HG02884 (cell line): ENCODE data around the gene GALNT9.
"Not testable (repeated sequence)": the region's sequence is repeated elsewhere in the genome, so short reads cannot be mapped to it uniquely, and the experiment has no call there.

Source experiments
- ATAC-seq: cut with Tn5 transposase; IDR thresholded peaks from one replicate; pipeline ENCODE4 v1.9.1; 2021; ENCODE audit warnings: mild to moderate bottlenecking, moderate library complexity; ENCODE audit not compliant: unreplicated experiment

The GALNT9 gene

GRCh38 chr12:132314516-132315233, 14.7 kb downstream of the GALNT9 start:
- no peak for ATAC-seq

DNA sequence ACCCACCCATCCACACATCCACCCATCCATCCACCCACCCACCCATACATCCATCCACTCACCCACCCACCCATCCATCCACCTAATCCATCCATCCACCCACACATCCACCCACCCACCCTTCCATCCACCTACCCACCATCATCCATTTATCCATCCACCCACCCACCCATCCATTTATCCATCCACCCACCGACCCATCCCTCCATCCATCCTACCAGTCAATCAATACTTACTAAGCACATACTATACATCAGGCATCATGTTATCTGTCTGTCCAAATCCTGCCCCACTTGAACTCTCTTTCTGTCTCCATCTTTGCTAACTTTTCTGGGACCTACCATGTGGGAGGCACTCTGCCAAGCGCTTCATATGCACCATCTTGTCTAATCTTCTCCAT, 15.4 kb downstream of the GALNT9 start:
- ATAC-seq: no peak

DNA sequence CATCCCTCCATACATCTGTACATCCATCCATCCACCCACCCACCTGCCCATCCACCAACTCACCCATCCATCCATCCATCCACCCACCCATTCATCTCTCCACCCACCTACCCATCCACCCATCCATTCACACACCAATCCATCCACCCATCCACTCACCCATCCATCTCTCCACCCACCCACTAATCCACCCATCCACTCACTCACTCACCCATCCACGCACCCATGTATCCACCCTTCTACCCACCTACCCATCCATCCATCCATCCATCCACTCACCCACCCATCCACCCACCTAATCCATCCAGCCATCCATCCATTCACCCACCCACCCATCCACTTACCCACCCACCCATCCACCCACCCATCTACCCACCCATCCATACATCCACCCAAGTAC, 16.2 kb downstream of the GALNT9 start:
- ATAC-seq: no peak

GRCh38 chr12:132312516-132312915, 16.9 kb downstream of the GALNT9 start:
- ATAC-seq: no peak

GRCh38 chr12:132311201-132311915, 18.0 kb downstream of the GALNT9 start:
- ATAC-seq: no peak

DNA sequence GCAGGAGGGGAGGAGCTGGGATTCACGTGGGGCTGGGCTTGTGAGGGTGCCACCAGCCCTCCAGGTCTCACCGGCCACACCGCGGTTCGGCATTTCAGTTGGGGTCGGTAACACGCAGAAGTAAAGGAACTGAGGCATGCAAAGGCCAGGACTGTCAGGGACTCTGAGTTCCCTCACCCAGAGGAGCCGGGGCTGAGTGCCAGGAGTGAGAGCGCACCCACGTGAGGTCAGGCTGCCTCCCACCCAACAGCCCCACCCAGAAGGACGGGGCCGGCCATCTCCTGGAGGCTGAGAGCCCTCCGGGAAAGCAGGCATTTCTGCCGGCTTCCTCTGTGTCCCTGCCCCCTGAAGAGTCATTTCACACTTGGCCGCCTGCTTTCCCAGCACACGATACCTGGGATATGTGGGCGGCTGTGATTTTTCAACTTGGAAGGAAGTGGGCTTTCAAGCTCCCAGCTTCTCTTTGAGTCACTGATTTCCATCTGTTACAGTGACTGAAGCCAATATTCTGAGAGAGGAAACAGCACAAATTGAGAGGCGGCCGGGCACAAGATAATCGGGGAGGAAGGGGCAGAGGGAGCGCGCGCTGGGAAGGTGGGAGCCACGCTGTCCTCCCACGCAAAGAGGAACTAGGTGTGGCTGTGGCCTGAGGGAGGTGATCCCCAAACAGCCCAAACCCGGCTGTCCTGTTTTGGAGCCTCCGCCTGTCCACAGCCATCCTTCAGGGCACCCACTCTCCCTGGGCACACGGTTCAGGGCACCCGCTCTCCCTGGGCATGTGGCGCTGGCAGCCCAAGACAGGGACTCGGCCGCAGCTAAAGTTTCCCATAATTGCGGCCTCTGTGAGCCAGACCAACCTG, 19.0 kb downstream of the GALNT9 start:
- no peak for ATAC-seq

- no peak for ATAC-seq
Observed at GRCh38 chr12:132309596-132310086, 19.7 kb downstream of the GALNT9 start.

GRCh38 chr12:132308853-132309595, 20.4 kb downstream of the GALNT9 start:
- ATAC-seq: no peak

DNA sequence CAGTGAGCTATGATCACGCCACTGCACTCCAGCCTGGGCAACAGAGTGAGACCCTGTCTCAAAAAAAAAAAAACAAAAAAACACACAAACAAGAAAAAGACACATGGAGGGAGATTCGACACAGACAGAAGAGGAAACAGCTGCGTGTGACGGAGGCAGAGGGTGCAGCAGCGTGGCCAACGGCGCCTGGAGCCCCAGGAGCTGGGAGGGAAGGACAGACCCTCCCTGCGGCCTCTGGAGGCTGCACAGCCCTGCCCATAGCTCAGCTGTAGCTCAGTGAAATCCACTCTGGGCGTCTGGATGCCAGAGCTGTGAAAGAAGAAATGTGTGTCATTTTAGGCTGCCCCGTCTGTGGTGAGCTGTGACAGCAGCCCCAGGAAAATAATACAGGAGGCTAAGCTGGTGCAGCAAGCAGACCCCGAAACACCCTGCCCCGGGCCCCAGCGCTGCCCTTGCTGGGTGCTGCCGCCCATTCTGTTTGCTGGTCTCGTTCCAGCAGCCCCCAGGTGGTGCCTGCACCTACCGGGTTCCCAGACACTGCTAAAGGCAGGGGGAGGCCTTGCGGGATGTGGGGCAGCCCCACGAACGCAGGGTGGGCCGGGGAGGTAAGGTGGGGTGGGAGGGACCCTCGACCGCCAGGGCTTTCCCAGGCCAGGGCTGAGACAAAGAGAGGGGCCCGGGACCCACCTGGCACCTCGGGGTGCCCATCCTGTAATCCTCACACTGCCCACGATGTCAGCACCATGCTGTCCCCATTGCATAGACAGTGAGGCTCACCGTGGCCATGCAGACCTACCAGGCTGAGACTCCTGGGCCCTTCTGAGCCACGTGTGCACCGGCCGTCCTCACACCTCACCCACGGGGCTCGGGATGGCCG, 21.2 kb downstream of the GALNT9 start:
- ATAC-seq: no peak

- ATAC-seq: no peak
Observed at GRCh38 chr12:132306885-132307191, 22.6 kb downstream of the GALNT9 start.

GRCh38 chr12:132305991-132306884, 23.2 kb downstream of the GALNT9 start:
- no peak for ATAC-seq

GRCh38 chr12:132305560-132305966, 23.8 kb downstream of the GALNT9 start:
- no peak for ATAC-seq

DNA sequence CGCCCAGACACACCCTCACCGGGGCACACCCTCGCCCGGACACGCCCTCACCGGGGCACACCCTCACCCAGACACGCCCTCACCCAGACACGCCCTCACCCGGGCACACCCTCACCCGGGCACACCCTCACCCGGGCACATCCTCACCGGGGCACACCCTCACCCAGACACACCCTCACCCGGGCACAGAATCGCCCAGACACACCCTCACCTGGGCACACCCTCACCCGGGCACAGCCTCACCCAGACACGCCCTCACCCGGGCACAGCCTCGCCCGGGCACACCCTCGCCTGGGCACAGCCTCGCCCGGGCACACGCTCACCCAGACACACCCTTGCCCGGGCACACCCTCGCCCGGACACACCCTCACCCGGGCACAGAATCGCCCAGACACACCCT, 24.5 kb downstream of the GALNT9 start:
- not testable (repeated sequence) for ATAC-seq

- ATAC-seq: not testable (repeated sequence)
Observed at GRCh38 chr12:132303853-132304373, 25.5 kb downstream of the GALNT9 start.

- no peak for ATAC-seq
Observed at GRCh38 chr12:132302466-132303358, 26.7 kb downstream of the GALNT9 start.

DNA sequence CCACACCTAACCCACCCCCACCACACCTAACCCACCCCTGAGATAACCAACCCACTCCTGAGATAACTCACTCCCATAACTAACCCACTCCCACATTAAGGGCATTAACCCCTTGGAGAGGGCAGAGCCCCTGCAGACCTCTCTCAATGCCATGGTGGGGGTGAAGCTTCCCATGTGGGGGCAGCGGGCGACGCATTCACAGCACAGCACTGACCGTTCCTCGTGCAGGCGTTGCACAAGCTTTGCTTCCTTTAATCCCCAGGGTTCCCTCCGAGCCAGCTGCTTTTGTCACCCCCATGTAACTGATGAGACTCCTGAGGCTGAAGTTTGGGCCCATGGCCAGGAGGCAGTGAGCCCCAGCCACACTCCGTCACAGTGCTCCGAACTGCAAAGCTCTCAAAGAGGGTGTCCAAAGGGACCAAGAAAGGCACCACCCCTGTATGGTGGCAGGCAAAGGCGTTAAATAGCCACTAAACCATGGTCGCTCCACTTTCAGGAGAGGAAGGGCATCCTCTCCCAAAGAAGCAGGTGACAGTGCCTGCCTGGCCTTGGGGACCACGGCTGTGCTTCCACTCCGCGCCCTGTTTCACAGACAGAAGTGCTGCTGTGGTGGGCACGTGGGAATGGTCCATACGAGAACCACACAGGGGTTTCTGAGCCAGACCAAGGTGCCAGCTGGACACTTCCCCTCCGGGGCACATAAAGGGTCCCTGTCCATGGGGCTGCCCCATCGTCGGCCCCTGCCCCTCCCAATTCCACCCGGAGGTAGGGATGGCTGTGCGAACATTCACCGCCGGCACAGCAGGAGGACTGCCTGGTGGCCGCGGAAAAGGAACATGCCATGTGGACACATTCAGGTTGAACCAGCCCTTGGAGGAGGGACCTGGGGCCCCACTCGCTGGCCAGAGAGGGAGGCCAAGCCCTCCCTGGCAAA, 28.3 kb downstream of the GALNT9 start:
- no peak for ATAC-seq

- no peak for ATAC-seq
Observed at GRCh38 chr12:132296063-132296462, 33.3 kb downstream of the GALNT9 start.
